IMR-90 (cell line): ENCODE data around the gene FBXO34.

ENCODE experiments used
- CTCF ChIP-seq: conservative IDR thresholded peaks from 2 replicates; pipeline ENCODE4 v1.5.1; 2012; ENCODE audit warnings: mild to moderate bottlenecking, low read depth, low read length, improper control_type of control experiment
- MAFK ChIP-seq: IDR thresholded peaks from 2 replicates; pipeline ENCODE4 v1.6.1; 2012; ENCODE audit warnings: low read depth, low read length, improper control_type of control experiment

- TF ChIP-seq CTCF = peak; percentile 100; the same call in 1 of the 2 replicates
- TF ChIP-seq MAFK = no peak
Measured at GRCh38 chr14:55270832-55271571, at the start of gene FBXO34.
